Ammon's horn (tissue), 1 donor: ENCODE results near the gene TBRG4.

ENCODE experiments used
- DNase-seq: peaks from one replicate; pipeline ENCODE4 v3.0.0-alpha.2; 2016; ENCODE audit warnings: low spot score

TBRG4 gene

DNA sequence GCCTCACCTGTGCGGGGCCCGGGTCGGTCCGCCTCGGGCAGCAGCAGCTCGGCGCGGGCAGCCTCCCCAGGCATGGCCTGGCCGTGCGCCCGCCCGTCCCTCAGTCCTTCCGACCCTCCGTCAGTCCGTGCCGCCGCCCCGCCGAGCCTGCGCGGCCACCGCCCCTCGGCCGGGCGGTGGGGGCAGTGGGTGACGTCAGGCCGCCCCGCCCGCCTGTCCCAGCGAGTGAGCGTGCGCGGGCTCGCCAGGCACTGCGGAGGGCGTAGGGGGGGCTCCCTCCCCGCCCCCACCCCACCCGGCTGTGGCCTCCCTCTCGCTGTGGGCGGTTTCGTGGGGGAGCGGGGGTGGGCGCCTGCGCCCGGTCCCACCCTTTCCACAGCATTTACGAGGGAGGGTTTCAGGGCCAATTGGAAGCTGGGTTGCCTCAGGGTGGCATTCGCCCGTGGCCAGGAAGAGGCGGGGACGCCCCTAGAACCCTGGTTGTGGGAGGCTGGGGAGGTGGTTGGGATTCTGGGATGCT is 22.6 kb downstream of the TBRG4 start, which contains the start of gene NACAD:
Gene NACAD (minus strand): TSS at position 149 of the 520 bp plus-strand sequence. CDS start 75 bp downstream, at position 74.
- peak; percentile 91 for DNase-seq

DNA sequence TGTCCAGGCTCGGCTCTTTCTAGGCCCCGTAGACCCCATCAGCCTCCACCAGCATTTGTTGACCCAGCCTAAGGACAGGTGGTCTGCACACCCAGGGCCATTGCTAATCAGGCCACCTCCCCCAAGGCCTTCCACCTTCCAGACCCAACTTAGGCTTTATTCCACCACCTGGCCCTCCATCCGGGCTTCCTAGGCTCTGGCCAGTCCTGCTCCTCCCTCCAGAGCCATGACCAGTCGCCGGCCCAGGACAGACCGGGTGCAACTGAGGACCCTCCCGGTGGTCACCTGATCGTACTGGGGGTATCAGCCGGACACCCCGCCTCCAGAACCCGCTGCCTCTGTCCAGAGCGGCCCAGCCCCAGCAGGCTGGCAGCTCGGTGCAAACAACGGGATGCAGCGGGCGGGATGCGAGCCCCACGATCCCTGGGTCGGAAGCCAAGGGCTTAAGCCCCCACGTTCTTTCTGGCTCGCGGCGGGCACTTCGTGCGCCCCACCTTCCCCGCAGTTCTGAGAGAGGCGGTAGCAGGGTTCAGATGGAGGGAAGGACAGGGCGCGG is 23.3 kb downstream of the TBRG4 start:
- no peak for DNase-seq

DNA sequence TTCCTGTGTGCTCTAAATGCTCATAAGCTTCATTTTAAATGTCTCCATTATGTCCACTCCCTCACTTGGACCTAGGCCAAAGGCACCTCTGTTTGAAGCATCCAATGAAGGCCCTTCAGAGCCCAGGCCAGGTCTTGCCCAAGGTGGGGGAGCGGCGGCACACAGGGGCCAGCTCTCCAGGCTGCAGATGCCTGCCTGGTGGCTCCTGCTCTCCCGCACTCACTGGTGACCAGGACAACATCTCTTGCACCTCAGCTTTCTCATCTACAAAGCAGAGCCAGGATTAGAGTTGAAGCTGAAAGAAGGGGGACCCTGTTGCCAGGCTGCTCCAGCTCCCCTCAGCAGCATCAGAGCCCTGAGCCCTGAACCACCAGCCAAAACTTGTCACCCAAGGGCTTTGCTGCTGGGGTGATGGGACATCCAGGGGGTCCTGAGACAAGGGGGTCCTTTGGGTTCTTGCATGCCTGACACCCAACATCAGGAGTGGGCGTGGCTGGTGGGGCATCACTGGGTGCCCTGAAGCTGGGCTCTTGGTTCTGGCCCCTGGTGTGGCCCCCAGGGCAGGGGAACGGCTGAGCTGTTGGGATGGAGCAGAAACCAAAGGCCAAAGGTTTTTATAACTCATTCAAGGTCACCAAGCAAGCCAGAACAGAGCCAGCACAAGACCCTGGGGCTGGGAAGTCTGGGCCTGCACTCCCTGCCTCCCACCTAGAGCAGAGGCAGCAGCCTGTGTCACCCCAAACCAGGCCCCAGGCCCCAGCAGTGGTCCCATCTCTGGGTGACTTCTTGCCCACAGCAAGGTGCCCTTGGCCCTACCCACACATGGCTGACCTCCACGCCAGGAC is 24.0 kb downstream of the TBRG4 start:
- no peak for DNase-seq

DNA sequence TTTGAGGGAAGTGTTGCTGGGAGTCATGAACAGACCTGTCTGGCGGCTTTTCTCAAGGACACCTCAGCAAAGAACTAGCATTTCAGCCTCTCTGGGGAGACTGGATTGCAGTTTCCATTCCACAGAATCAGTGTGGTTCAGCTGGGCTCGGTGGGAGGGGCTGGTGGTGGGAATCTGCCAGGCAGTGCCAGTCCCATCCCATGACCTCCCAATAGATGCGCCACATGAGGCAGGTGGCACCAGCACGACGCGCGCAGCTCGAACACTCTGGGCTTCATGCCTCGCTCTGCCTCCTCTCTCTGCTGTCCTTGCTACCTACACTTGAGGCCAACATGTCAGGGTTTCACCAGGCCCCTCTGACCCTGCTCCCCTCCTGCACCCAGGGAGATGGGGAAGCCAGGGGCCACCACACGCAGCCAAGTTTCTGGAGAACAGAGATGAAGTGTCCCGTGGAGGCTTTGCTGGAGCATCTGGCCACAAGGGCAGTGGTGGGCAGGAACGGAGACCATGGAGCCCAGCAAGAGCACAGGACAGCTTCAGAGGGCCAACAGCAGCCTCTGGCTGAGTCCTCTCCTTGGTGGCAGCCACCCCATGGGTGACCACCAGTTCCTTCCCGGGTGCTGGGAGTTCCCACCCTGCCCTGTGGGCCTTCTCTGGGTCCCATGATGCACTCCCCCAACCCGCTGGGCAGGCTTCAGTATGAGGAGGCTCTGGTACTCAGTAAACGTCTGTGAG is 25.0 kb downstream of the TBRG4 start:
- DNase-seq: peak; percentile 90

DNA sequence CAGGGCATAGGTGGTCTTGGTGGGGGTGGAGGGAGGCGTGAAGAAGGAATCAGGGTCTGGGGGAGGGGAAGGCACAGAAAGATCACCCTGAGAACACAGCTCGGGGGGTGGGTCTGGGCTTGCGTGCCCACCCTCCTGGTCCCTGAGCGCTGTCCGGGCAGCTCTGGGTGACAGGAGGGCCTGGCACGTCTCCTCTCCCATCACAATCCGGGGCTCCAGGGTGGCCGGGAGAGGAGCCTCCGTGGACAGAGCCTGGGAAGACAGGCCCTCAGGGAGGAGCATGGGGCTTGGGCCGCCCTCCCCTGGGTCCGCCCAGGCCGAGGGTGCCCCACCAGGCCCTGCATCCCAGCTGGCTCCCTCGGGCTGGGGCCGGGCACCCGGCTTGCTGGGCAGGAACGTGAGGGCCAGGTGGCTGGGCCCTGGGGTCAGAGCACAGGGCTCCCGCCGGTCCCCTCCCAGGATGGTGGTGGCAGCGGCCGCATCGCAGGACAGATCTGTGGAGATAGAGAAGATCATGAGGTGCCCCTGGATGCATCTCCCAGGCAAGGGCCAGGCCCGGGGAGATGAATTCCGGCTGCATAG is 25.8 kb downstream of the TBRG4 start:
- no peak for DNase-seq

DNA sequence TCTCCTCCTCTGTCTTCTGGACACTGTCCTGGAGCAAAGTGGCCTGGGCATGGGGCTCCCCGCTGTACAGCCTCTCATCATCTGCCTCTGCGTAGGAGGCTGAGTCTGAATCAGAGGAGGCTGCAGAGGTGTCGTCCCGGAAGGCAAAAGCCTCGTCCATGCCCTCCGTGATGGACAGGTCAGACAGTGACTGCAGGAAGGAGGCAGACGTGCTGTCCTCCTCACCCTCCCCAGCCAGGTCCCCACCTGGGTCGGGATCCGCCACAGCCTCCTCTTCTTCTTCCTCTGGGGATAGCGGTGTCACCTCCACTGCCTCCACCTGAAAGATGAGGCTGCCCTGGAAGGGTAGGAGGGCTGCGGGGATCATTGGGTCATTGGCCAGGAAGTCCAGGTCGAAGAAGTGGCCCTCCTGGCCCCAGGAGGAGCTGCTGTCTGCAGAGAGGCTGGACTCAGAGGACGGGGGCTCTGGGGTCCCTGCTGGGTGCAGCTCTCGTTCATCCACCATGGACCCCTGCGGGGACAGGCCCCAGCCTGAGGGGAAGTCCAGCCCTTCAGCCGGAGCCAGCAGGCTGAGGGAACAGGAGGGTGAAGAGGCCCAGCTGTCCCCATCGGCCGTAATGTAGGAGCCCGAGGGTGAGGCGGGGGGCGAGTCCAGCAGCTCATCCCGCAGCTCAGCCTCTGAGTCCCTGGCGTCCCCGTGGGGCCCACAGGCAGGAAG is 26.4 kb downstream of the TBRG4 start:
- no peak for DNase-seq

DNA sequence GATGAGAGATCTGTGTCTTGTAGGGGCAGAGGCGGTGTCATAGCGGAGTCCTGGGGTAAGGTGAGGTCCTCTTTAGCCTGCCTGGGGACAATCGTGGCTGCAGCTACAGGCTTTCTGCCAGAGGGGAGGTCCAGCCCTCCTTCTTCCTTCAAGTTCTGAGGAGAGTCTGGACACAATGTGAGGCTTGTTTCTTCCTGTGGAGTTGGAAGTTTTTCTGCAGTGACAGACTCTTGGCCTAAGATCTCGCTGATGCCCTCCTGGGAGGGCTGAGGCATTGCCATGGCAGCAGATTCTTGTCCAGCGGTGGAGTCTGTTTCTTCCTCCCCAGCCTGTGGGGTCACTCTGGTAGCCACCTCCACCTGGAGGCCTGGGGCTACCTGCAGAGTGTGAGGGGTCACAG is 27.2 kb downstream of the TBRG4 start:
- DNase-seq: peak; percentile 22

DNA sequence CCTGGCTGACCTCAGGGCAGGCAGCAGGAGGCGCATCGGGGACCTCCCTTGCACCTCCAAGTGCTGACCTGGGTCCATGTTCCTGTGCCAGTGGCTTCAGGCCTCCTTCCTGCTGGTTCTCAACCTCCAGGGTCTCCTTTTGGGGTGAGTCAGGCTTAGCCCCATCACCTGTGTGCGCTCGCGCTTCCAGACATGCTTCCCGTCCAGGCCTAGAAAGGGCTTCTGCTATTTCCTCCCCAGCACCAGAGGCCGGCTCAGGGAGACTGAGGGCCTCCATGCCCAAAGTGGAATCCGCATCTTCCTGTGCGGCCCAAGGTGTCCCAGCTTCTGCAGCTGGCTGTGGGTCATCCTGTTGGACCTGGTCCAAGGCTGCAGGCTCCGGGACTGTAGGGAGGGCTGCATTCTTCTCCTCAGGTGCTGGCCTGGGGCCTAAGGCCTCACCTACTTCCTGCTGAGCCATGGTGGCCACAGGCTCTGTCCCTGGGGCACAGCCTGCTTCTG is 28.6 kb downstream of the TBRG4 start:
- DNase-seq: no peak

DNA sequence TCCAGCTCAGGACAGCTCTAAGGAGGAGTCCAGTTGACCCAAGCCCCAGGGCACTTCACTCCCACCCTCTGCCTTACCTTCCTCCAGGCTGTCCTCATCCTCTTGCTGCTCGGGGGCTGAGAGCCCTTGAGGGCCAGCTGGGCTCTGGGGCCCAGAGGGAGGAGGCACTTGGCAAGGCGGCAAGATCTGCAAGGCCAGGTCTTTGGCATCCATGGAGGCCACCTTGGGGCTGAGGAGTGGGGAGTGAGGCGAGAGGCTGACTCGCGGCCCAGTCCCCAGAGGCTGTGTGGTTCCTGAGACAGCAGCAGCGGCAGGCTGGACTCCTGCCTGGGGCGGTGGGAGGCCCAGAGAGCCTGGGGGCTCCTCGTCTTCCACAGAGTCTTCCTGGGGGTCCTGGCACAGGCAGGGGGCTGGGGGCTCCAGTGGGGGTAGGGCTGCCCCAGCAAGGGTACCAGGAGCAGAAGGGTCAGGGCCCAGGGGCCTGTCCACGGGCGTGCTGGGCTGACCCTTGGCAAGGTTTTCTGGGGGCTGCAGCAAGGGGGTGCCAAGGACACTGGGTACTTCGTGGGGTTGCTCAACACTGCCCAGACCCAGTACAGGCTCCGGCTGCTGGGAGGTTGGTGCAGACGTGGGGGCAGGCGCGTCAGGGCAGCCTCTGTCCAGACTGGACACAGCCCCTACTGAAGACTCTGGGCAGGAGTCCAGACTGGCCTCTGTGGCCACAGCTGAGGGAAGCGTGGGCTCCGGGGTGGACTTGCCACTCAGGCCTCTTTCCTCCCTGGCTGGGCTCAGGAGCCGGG is 29.3 kb downstream of the TBRG4 start:
- DNase-seq: peak; percentile 89

DNA sequence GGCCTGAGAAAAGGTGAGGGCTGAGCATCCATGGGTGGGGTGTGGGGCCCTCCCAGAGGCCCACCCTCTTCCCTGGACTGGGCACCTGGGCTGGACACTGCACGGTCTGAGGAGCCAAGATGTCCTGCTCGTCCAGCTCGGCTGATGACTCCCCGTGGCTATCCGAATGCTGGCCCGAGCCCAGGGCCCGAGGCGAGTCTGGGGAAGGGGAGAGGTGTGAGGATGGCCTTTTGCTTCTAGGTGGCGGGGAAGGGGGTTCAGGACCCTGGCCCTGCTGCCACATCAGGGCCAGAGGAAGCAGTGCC is 29.9 kb downstream of the TBRG4 start:
- no peak for DNase-seq

DNA sequence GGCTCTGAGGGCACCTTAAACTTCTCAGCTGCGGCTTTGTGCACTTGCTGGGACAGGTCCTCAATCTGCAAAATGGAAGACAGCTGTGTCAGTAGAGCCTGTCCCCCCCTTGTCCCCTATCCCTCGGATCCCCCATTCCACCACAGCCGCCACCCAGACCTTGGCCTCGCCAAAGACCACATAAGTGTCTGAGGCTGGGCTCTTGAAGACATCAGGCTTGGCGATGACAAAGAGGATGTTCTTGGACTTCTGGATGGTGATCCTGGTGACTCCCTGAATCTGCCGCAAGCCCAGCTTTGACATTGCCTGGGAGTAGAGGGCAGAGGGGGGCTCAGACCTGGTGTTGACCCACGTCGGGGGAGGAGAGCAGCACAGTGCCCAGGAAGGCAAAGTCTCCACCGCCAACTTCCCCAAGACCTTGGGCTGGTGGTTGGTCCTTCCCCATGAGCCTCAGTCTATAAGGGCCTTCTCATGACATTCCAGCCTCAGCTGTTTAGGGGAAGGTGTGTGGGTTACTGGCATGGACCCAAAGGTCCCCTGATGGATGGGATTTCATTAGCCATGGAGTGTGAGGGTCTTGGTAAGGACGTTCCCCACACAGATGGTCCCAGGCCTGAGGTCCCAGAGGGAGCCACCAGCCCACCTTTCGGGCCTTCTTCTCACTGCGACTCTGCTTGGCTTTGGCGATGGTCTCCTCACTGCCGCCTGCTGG is 30.4 kb downstream of the TBRG4 start:
- DNase-seq: no peak

DNA sequence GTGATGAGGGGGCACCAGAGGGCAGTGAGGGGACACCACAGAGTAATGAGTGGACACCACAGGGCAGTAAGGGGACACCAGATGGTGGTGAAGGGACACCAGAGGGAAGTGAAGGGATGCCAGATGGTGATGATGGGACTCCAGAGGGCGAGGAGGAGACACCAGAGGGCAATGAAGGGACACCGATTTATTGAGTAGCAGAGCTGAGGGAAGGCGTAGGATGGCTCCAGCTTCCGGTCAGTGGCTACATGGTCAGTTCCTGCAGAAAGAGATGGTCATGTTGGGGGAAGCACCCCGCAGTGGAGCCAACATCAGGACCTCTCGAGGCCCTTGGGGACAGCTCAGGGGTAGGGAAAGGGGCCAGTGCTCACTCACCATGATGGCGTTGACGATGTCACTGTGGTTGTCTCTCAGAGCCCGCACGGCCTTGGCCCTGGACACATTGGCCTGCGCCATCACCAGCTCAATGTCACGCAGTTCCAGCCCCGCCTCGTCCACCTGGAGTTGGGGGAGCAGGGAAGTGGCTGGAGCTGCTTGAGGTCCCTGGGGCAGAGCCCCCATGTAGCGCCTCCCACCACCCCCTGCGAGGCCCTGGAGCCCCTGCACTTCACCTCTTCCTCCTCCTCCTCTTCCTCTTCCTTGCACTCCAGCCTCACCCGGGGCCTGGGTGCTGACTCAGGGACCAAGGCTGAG is 31.1 kb downstream of the TBRG4 start:
- no peak for DNase-seq

DNA sequence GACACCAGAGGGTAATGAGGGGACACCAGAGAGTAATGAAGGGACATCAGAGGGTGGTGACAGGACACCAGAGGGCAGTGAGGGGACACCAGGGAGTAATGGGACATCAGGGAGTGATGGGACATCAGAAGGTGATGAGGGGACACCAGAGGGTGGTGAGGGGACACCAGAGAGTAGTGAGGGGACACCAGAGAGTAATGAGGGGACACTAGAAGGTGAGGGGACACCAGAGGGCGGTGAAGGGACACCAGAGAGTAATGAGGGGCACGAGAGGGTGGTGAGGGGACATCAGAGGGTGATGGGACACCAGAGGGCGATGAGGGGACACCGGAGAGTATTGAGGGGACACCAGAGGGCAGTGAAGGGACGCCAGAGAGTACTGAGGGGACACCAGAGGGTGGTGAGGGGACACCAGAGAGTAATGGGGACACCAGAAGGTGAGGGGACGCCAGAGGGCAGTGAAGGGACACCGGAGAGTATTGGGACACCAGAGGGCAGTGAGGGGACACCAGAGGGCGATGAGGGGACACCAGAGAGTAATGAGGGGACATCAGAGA is 33.3 kb downstream of the TBRG4 start:
- no peak for DNase-seq

DNA sequence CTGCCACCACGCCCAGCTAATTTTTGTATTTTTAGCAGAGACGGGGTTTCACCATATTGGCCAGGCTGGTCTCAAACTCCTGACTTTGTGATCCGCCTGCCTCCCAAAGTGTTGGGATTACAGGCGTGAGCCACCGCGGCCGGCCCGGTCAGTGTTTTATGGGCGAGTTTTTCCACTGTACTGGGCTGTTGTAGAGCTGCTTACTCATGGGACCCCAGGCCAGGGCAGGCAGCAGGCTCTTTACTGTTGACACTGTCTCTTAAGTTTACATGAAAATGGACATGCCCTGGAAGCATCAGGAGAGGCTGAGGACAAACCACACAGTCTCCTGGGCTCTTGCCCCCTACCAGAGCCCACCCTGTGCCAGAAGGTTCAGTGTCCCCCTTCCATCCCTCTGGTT is 33.9 kb downstream of the TBRG4 start:
- no peak for DNase-seq

DNA sequence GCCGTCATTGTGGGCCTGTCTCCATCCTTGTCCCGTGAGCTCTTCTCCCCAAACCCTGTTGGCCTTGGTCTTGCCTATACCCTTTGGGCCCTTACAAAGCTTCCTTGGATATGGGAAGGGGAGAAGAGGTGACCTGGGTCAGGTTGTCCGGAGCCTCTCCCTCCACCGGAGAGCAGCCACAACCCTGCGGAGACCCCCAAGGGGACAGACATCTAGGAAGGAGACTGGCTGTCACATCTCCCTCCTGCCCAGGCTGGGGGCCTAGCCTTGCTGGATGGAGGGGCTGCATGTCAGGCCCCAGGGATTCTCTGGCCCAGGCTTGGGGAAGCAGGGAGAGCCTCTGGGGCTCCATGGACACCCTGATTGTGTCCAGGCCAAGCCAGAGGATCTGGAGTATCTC is 34.6 kb downstream of the TBRG4 start:
- DNase-seq: no peak

DNA sequence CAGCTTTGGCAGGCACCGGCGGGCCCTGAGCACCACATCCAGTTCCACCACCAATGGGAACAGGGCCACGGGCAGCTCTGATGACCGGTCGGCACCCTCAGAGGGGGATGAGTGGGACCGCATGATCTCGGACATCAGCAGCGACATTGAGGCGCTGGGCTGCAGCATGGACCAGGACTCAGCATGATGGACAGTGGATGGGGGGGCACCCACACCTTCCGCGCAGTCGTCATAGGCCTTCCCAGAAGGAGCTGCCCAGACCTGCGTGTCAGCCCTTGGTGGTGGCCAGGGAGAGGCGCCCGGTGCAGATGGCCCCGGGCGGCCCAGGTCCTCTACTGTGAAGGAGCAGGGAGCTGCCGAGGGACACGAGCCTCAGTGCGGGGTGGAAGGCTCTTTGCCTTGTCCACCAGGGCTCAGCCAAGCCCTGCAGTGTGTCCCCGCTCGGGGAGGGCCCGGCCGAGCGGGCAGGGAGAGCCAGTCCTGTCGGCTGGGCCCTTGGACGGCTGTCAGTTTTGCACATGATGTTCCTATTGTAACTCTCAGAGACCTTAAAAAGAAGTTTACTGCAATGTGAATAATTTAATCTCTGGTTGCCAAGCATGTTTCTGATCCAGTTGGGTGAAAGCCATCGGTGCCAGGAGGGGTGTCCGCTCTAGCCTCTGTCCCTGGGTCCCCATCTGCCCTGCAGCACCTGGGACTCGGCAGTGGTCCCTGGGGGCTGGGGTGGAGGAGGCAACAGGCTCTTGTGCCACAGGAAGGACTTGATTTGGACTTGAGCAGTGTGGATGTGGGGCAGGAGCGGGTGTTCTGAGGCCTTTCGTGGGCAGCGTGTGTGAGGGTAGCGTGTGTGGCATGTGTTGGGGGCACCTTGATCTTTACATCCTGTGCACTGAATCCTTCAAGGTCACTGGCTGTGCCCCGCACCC is 35.4 kb downstream of the TBRG4 start:
- DNase-seq: no peak

DNA sequence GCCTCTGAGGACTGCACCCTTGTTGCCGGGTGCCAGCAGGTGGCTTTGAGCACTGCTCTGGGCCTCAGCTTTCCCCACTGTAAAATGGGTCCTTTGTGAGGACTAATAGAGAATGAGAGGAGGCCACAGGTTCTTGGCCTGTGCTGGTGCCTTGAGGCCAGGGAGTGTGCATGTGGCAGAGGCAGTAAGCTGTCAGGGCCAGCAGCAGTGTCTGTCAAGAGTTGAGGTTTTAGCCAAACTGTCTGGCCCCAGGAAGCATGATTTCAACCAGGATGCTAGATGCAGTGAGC is 36.2 kb downstream of the TBRG4 start:
- no peak for DNase-seq
